Measurements from ENCODE around the gene VPS37B. TPM values are rescaled to one million over a fixed set of nuclear protein-coding genes. Genes with fewer than 3 reads are reported as not detected.

The VPS37B gene
- total and polyA plus RNA-seq, 2 experiments from 2014 or later = 31.7 to 47.3 TPM

DNA sequence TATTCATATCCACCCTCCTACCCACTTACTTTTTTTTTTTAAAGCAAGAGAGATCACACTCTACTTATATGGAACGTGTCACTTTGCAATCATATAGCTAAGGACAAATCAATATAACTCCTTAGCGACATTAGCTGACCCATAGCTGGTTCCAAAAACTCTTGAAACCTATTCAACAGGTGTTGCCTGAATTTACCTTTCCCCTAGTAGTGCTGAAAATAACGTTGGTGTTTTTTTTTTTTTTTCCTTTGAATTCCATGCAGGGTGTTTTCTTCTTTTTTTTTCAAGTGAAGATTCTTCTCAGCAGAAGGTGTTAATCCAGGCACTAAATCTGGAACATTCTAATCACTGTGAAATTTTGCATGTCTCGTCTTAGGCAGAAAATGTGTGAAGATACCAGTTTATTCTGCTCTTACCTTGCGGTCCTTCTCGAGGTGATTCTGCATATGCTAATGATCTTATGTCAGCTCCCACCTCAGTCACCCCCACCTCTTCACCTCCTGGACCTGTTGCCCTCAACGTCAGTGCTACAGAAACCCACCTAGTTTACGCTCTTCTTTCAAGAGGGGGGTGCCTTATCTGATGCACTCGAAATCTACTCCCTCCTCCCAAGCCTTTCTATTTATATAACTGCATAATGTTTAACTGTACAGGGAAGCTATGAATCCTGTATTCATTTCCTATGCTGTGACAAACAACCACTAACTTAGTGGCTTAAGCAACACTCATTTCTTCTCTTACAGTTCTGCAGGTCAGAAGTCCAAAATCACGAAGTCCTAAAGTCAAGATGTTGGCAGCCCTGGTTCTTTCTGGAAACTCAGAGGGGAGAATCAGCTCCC lies 7.1 kb upstream of the VPS37B start:
- H3K27ac ChIP-seq = peak overlapping the region; percentile 84
- no peaks in the 10 kb centered on the region for H3K27me3 ChIP-seq

DNA sequence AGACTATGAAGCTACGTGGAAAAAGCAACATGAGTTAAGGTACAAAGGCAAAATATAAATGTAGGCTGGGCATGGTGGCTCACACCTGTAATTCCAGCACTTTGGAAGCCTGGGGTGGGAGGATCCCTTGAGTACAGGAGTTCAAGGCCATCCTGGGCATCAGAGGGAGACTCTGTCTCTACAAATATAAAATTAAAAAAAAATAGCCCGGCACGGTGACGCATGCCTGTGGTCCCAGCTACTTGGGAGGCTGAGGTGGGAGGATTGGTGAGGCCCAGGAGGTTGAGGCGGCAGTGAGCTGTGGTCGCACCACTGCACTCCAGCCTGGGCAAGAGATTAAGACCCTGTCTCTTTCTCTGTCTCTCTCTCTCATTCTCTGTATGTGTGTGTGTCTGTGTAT lies 4.0 kb upstream of the VPS37B start:
- TF ChIP-seq, protein P1, sequence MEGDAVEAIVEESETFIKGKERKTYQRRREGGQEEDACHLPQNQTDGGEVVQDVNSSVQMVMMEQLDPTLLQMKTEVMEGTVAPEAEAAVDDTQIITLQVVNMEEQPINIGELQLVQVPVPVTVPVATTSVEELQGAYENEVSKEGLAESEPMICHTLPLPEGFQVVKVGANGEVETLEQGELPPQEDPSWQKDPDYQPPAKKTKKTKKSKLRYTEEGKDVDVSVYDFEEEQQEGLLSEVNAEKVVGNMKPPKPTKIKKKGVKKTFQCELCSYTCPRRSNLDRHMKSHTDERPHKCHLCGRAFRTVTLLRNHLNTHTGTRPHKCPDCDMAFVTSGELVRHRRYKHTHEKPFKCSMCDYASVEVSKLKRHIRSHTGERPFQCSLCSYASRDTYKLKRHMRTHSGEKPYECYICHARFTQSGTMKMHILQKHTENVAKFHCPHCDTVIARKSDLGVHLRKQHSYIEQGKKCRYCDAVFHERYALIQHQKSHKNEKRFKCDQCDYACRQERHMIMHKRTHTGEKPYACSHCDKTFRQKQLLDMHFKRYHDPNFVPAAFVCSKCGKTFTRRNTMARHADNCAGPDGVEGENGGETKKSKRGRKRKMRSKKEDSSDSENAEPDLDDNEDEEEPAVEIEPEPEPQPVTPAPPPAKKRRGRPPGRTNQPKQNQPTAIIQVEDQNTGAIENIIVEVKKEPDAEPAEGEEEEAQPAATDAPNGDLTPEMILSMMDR (IDR thresholded peaks at IDR 0.05; ENCODE audit: low read depth, low read length) = no peak
- no peak for DNase-seq (ENCODE audit: low read depth in 1 of 2, low spot score in 1 of 2)
- no peaks in the 10 kb centered on the region for H3K36me3 ChIP-seq
- H3K4me1 ChIP-seq (ENCODE audit: low read depth) = peaks cover 12% of the 10 kb centered on the region
- no peaks in the 10 kb centered on the region for H3K27me3 ChIP-seq
- H3K9me3 ChIP-seq (ENCODE audit: low read depth) = no peaks in the 10 kb centered on the region
- no peak overlapping the region for H3K27ac ChIP-seq
- H3K4me3 ChIP-seq = no peak overlapping the region

More for the DNA sequence above, 7.1 kb upstream of the VPS37B start:
- TF ChIP-seq, protein P1 (IDR thresholded peaks at IDR 0.05; ENCODE audit: low read depth, low read length) = no peak
- H3K9me3 ChIP-seq (ENCODE audit: low read depth) = no peaks in the 10 kb centered on the region
- no peak overlapping the region for H3K4me3 ChIP-seq
- H3K36me3 ChIP-seq = no peaks in the 10 kb centered on the region
- peaks cover 12% of the 10 kb centered on the region for H3K4me1 ChIP-seq (ENCODE audit: low read depth)
- DNase-seq (ENCODE audit: low read depth in 1 of 2, low spot score in 1 of 2) = no peak

DNA sequence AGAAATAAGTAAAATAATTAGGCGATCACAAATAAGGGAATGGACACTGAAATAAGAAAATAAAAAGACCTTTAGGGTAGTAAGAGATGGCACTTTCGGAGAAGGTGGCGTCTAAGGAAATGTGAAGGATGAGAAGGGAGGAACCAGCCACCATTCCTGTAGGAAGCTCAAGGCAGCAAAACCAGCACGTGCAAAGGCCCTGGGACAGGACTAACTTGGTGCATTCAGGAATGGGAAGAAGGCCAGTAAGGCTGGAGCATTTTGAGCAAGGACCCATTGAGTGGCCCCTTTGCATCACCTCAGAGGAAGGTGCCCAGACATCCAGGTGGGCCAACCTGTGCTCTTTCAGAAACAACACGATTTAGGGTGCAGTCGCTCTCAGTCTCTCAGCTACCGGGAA lies 738 bp upstream of the VPS37B start:
- H3K27me3 ChIP-seq = no peaks in the 10 kb centered on the region
- no peaks in the 10 kb centered on the region for H3K9me3 ChIP-seq (ENCODE audit: low read depth)
- TF ChIP-seq, protein P1 (IDR thresholded peaks at IDR 0.05; ENCODE audit: low read depth, low read length) = no peak
- H3K36me3 ChIP-seq = no peaks in the 10 kb centered on the region
- no peak overlapping the region for H3K4me3 ChIP-seq
- no peak for DNase-seq (ENCODE audit: low read depth in 1 of 2, low spot score in 1 of 2)
- peaks cover 25% of the 10 kb centered on the region for H3K4me1 ChIP-seq (ENCODE audit: low read depth)
- H3K27ac ChIP-seq = no peak overlapping the region

DNA sequence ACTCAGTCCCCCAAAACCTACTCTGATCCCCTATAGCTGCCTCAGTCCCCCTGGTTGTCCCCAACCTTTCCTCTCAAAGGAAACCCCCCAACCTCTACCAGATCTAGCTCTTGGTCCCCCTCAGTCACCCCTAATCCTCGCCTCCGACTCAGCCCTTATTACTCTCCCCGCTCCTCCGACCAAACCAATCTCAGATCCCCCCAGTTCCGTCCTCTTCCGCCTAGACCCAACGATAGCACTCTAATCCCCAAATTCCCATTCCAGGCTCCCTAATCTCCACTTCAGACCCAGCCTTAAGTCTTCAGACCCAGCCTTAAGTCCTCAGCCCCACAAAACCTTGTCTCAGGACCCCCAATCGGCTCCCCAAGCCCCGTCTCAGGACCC lies 612 bp downstream of the VPS37B start:
- Histone ChIP-seq H3K27me3 (no peaks in the 10 kb centered on the region), H3K27ac (peak overlapping the region; percentile 99), H3K9me3 (ENCODE audit: low read depth) (no peaks in the 10 kb centered on the region), H3K36me3 (no peaks in the 10 kb centered on the region), H3K4me3 (peak overlapping the region; percentile 74), H3K4me1 (ENCODE audit: low read depth) (peaks cover 37% of the 10 kb centered on the region)
- TF ChIP-seq, protein P1 (IDR thresholded peaks at IDR 0.05; ENCODE audit: low read depth, low read length) = no peak
- no peak for DNase-seq (ENCODE audit: low read depth in 1 of 2, low spot score in 1 of 2)

DNA sequence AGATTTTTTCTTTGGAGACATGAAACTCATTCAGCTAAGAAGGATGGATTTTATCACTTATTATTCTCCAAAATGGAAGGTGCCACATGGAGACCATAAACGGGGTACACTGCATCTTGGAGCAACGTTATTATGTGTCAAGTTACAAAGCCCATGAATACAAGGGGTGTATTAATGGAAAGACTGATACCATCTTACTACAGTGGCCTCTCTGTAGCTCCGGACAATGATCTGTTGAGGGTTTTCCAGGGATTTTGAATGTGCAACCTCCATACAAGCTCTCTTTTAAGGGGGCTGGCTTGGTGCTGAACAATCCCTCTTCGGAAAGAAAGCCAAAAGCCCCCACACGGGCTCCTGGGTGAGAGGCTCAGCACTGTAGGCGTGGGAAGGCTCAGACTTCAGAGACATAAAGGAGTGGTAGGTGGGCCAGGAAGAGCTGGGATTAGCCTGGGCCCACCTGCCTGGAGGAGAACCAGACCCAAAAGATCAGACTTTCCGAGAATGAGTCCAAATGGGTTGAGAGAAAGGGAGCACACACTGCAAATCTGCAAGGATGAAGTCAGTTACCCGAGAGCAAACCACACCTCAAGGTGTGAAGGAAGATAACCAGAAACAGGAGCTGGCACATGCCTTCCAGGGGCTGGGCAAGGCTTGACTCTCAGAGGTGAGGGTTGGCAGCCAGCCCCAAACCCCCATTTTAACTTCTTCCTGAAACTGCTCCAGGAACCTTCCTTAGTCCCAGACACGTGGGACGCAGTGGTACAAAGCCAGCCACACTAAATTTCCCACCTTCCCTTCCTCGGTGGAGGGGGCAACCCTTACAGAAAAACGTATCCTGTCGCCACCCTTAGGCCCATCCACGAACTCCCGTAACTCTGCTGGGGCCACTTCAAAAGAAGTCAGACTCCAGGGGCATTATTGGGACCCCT lies 1.5 kb downstream of the VPS37B start:
- TF ChIP-seq, protein P1 (IDR thresholded peaks at IDR 0.05; ENCODE audit: low read depth, low read length) = no peak
- Histone ChIP-seq H3K4me3 (peak overlapping the region; percentile 74), H3K9me3 (ENCODE audit: low read depth) (no peaks in the 10 kb centered on the region), H3K27ac (peak overlapping the region; percentile 99), H3K4me1 (ENCODE audit: low read depth) (peaks cover 37% of the 10 kb centered on the region), H3K27me3 (no peaks in the 10 kb centered on the region), H3K36me3 (no peaks in the 10 kb centered on the region)
- no peak for DNase-seq (ENCODE audit: low read depth in 1 of 2, low spot score in 1 of 2)
